ENCODE results near the gene VAV1. TPM values are rescaled to one million over a fixed set of nuclear protein-coding genes. Genes with fewer than 3 reads are reported as not detected.

VAV1 gene
- total RNA-seq, 3 donors from 2014 or later: 6.6 to 10.2 (median 8.5) TPM

DNA sequence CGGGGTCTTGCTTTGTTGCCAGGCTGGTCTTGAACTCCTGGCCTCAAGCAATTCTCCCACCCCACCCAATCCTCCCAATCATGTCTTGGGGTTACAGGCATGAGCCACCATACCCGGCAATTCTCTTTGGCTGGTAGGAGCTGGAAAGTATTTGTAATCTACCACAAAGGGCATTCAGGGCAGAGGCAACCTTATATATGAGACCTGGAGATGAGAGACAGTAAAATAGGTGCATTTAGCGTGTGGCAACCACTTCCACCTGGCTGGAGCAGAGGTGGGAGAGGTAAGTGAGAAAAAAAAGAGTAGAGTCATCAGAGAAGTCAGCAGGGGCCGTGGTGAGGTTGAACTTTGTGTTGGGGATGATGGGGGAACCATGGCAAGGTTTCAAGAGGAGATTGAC lies 36.8 kb downstream of the VAV1 start:
- Histone ChIP-seq H3K9me3 (no peaks in the 10 kb centered on the region), H3K4me1 (no peaks in the 10 kb centered on the region), H3K36me3 (no peaks in the 10 kb centered on the region), H3K27me3 (no peaks in the 10 kb centered on the region), H3K27ac (no peak overlapping the region), H3K4me3 (no peak overlapping the region)
- no peak for TF ChIP-seq CTCF (IDR thresholded peaks at IDR 0.05)
- no peak for TF ChIP-seq POLR2A (IDR thresholded peaks at IDR 0.05)
- TF ChIP-seq POLR2AphosphoS5 (IDR thresholded peaks at IDR 0.05): no peak
- intact Hi-C loops (cut with DNase I; ENCODE audit: low total_unique reads): no loop called here
- no peak for DNase-seq (ENCODE audit: low spot score in 2 of 2)

- intact Hi-C loops (cut with DNase I; ENCODE audit: low total_unique reads): no loop called here
- TF ChIP-seq POLR2A (IDR thresholded peaks at IDR 0.05): no peak
- TF ChIP-seq CTCF (IDR thresholded peaks at IDR 0.05): no peak
- no peak for TF ChIP-seq POLR2AphosphoS5 (IDR thresholded peaks at IDR 0.05)
- Histone ChIP-seq H3K36me3 (no peaks in the 10 kb centered on the region), H3K27ac (no peak overlapping the region), H3K27me3 (no peaks in the 10 kb centered on the region), H3K4me3 (no peak overlapping the region), H3K4me1 (no peaks in the 10 kb centered on the region), H3K9me3 (no peaks in the 10 kb centered on the region)
- no peak for DNase-seq (ENCODE audit: low spot score in 2 of 2)
Observed at GRCh38 chr19:6811378-6811777, 38.9 kb downstream of the VAV1 start.

- Histone ChIP-seq H3K4me1 (no peaks in the 10 kb centered on the region), H3K9me3 (no peaks in the 10 kb centered on the region), H3K4me3 (no peak overlapping the region), H3K27ac (no peak overlapping the region), H3K36me3 (no peaks in the 10 kb centered on the region), H3K27me3 (no peaks in the 10 kb centered on the region)
- intact Hi-C loops (cut with DNase I; ENCODE audit: low total_unique reads): no loop called here
- TF ChIP-seq CTCF (IDR thresholded peaks at IDR 0.05) (no peak), POLR2A (IDR thresholded peaks at IDR 0.05) (no peak), POLR2AphosphoS5 (IDR thresholded peaks at IDR 0.05) (no peak)
- no peak for DNase-seq (ENCODE audit: low spot score in 2 of 2)
Observed at GRCh38 chr19:6811906-6812305, 39.4 kb downstream of the VAV1 start.

DNA sequence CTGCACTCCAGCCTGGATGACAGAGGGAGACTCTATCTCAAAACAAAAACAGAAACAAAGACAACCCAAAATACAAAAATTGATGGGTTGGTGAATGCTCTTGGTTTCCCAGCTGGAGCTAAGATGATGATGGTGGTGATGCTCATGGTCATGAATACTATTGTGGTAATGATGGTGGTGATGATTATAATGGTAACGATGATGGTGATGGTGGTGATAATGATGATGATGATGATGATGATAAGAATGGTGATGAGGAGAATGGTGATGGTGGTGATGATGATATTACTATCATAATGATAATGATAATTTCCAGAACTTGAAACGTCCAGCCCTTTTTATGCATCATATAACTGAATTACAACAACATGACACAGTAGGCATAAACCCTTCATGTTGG lies 40.1 kb downstream of the VAV1 start:
- Histone ChIP-seq H3K36me3 (no peaks in the 10 kb centered on the region), H3K9me3 (no peaks in the 10 kb centered on the region), H3K4me1 (no peaks in the 10 kb centered on the region), H3K27ac (no peak overlapping the region), H3K4me3 (no peak overlapping the region), H3K27me3 (no peaks in the 10 kb centered on the region)
- intact Hi-C loops (cut with DNase I; ENCODE audit: low total_unique reads): no loop called here
- no peak for DNase-seq (ENCODE audit: low spot score in 2 of 2)
- TF ChIP-seq CTCF (IDR thresholded peaks at IDR 0.05) (no peak), POLR2AphosphoS5 (IDR thresholded peaks at IDR 0.05) (no peak), POLR2A (IDR thresholded peaks at IDR 0.05) (no peak)

DNA sequence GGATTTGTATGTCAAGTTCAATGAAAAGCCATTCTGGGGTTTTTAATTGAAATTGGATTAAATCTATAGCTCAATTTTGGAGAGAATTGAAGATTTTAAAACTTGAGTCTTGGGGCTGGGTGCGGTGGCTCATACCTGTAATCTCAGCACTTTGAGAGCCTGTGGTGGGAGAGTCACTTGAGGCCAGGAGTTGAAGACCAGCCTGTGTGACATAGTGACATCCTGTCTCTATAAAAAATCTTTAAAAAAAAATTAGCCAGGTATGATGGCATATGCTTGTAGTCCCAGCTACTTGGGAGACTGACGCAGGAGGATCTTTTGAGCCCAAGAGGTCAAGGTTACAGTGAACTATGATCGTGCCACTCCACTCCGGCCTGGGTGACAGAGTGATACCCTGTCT lies 41.2 kb downstream of the VAV1 start:
- H3K4me3 ChIP-seq: no peak overlapping the region
- no peak overlapping the region for H3K27ac ChIP-seq
- TF ChIP-seq POLR2AphosphoS5 (IDR thresholded peaks at IDR 0.05) (no peak), CTCF (IDR thresholded peaks at IDR 0.05) (no peak), POLR2A (IDR thresholded peaks at IDR 0.05) (no peak)
- H3K36me3 ChIP-seq: no peaks in the 10 kb centered on the region
- H3K27me3 ChIP-seq: no peaks in the 10 kb centered on the region
- intact Hi-C loops (cut with DNase I; ENCODE audit: low total_unique reads): no loop called here
- no peaks in the 10 kb centered on the region for H3K4me1 ChIP-seq
- DNase-seq (ENCODE audit: low spot score in 2 of 2): no peak
- H3K9me3 ChIP-seq: no peaks in the 10 kb centered on the region
